ENCODE measurements around the gene POU4F1.

Gene POU4F1

DNA sequence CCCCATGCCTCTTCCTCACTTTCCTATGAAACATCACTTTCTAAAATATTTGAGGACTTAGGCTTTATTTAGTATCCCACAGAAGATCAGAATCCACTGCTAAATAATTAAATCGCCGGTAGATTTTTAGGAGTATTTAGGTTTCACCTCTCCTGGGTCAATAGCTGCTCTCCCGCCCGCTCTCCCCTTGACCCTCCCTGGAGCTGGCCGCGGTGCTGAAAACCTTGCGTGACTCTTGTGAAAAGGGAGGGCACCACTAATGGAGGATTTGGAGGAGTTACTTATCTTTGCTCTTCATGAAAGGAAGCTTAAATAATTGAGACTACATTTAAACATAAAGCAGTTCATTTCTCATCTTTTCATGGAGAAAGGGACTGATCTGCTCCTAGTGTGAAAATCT is 14.1 kb downstream of the POU4F1 start:
- no peak for DNase-seq

GRCh38 chr13:78587395-78587794 is 16.0 kb downstream of the POU4F1 start:
- no peak for DNase-seq

- DNase-seq, result no peak
Observed at GRCh38 chr13:78586706-78587105, 16.6 kb downstream of the POU4F1 start.

- no peak for DNase-seq
Observed at GRCh38 chr13:78576261-78576660, 27.1 kb downstream of the POU4F1 start.

DNA sequence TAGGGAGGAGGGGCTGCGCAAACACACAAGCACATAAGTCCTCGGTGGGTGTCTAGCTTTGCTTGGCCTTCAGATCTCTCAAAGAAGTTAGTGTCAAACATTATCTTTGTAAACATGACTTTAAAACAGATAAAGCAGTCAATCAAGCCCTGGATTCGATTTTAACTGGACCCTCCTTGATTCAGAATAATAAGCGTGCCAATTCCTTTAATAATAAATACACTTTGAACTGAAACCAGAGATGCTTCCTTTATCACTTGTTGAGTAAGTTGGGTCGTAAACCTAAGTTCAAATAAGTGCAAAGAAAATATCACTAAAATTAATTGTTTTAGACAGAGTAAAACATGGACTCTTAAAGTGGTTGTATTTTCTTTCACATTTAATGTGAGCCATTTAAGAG is 30.9 kb downstream of the POU4F1 start:
- no peak for DNase-seq

DNA sequence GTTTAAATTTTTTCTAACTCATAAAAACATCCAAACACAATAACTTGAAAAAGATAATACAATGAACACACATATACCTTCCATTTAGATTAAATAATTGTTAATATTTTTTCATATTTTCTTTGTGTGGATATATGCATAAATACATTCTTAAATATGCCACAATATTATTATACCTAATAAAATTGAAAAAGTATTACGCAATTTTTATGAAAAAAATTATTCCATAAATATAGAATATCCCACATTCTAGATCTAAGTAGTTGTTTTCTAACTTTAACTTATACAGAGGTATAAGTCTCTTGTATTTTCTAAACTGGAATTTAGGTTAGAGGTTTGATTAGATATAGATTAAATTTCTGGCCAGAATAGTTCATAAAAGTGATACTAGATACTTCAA is 34.3 kb downstream of the POU4F1 start:
- no peak for DNase-seq

DNA sequence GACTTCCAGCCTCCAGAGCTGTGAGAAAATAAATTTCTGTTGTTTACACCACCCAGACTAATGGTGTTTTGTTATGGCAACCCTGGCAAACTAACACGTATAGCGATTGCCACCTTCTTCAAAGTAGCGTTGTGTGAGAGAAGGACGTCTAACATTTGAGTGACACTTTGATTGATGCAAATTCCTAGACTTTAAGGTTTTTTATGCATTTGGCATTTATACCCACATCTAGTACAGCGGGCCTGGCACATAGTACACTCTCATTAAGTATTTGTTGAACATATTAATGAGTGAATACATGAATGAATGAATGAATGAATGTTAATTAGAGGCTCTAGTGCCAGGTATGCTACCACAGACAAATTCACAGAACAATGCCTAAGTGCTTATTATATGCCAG is 36.7 kb downstream of the POU4F1 start:
- no peak for DNase-seq

DNA sequence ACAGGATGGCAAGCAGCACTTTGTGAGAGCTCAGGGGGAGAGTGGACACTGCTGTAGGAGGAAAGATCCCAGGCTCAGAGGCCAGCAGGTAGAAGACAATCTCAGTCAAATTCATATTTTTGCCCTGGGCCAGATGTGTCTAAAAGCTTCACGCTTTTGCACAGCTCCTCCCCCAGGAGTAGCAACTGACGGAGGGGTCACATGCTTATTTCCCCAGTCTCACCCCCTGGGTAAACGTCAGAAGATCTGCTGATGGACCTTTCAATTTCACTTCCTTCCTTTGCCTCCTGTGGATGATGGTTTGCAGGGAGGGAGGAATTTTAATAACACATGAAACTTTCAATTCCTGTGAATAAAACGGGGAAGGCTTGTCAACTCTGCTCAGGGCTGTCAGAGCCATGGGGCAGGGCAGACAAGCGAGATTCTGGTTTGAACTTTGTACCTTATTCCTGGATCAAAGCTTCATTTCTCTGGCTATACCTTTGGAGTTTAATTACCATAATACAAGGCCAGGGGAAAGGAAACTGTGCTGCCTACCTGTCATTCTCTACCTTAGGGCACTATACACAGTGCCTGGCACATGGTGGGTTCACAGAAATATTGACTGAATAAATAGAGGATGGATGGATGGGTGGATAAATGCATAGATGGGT is 41.0 kb downstream of the POU4F1 start:
- DNase-seq, result no peak

Measured in CD4-positive, alpha-beta T cell treated with Interleukin-1 beta for 1 hour (primary cell).